ENCODE results near the gene SEMA3B. TPM values are rescaled to one million over a fixed set of nuclear protein-coding genes. Genes with fewer than 3 reads are reported as not detected.

Gene SEMA3B
- total and polyA plus RNA-seq, 2 of the 4 experiments (the other 2 are of a cell fraction) = 4.3 to 29.3 TPM

- H3K9me3 ChIP-seq (ENCODE audit: control insufficient read depth, insufficient read depth, low read length) = no peaks in the 10 kb centered on the region
- no peak for ATAC-seq (ENCODE audit: low read depth)
- peaks cover 12% of the 10 kb centered on the region; the same call in 1 of the 2 replicates for H3K27me3 ChIP-seq (ENCODE audit: control insufficient read depth, insufficient read depth, low read length)
- POLR2A ChIA-PET (ENCODE audit: unreplicated experiment) = no interaction called here
- H3K18ac ChIP-seq (ENCODE audit: low read depth, low read length) = no peak overlapping the region
- no peak overlapping the region for H4K91ac ChIP-seq (ENCODE audit: insufficient read depth, low read depth, low read length)
- dilution Hi-C loops (cut with HindIII; ENCODE audit: low sequenced_read_pairs, unreplicated experiment) (no loop called here), intact Hi-C loops (cut with micrococcal nuclease) (no loop called here), in situ Hi-C loops (cut with MboI; ENCODE audit: low sequenced_read_pairs) (no loop called here)
- H3K27ac ChIP-seq (ENCODE audit: insufficient read depth, low read length) = no peak overlapping the region
- no peak for TF ChIP-seq MXI1 (IDR thresholded peaks at IDR 0.05; ENCODE audit: borderline replicate concordance, low read depth, low read length)
- TF ChIP-seq USF2 (IDR thresholded peaks at IDR 0.05; ENCODE audit: low read depth, low read length) = no peak
- no peak overlapping the region for H2BK120ac ChIP-seq (ENCODE audit: low read depth, low read length)
- no peak overlapping the region for H3K4me3 ChIP-seq (ENCODE audit: insufficient read depth, low read depth, low read length)
- H4K8ac ChIP-seq (ENCODE audit: low read depth in 2 of 2, low read length in 2 of 2) = no peak overlapping the region
- BruUV-seq (replicated peaks) = no TSS peak
- DNase-seq = no peak
- H3K4ac ChIP-seq (ENCODE audit: low read depth, low read length) = no peak overlapping the region
- no peak overlapping the region for H3K9ac ChIP-seq (ENCODE audit: low read depth, low read length)
- H2BK5ac ChIP-seq (ENCODE audit: low read depth, low read length, poor library complexity, severe bottlenecking) = no peak overlapping the region
- no peak overlapping the region for H3K23ac ChIP-seq (ENCODE audit: low read depth, low read length)
- H3K56ac ChIP-seq (ENCODE audit: extremely low read depth, insufficient read depth, low read length) = no peak overlapping the region
- H3K14ac ChIP-seq (replicated peaks; ENCODE audit: low read depth, low read length) = no peak overlapping the region
- H3K4me1 ChIP-seq (ENCODE audit: control insufficient read depth, insufficient read depth, low read length) = 0 out of 2 replicates have a peak, but pooled peaks cover 3% of the 10 kb centered on the region
- H4K20me1 ChIP-seq (ENCODE audit: insufficient read depth, low read length) = no peaks in the 10 kb centered on the region
- H2BK20ac ChIP-seq (ENCODE audit: low read depth, low read length) = no peak overlapping the region
- no CpG with 5 or more reads among the region's 1 CpG for WGBS, 2 experiments (ENCODE audit: extremely low coverage in 2 of 2, insufficient read length in 1 of 2)
- no peaks in the 10 kb centered on the region for H3K36me3 ChIP-seq (ENCODE audit: control insufficient read depth, insufficient read depth, low read length)
- 0 out of 4 replicates have a peak, but pooled peaks cover 0 to 2% of the 10 kb centered on the region in 2 experiments for H3K79me1 ChIP-seq (ENCODE audit: low read depth in 1 of 2, low read length in 2 of 2)
- CTCF ChIA-PET = no interaction called here
- H2AK9ac ChIP-seq (replicated peaks; ENCODE audit: low read depth, low read length, poor library complexity) = no peak overlapping the region
- no peaks in the 10 kb centered on the region for H3K9me1 ChIP-seq (ENCODE audit: insufficient read depth, low read length)
- no peak overlapping the region for H2BK15ac ChIP-seq (ENCODE audit: low read depth, low read length)
- no peak overlapping the region for H2AFZ ChIP-seq (replicated peaks; ENCODE audit: low read length, poor library complexity)
- H2AK5ac ChIP-seq (ENCODE audit: low read depth, low read length) = no peak overlapping the region
- H3K4me2 ChIP-seq (ENCODE audit: low read depth, low read length) = no peak overlapping the region
- no peak overlapping the region for H4K5ac ChIP-seq (ENCODE audit: low read depth, low read length)
Measured at GRCh38 chr3:50222169-50222528, 46.8 kb upstream of the SEMA3B start.
